ENCODE results near the gene OCRL. TPM values are rescaled to one million over a fixed set of nuclear protein-coding genes. Genes with fewer than 3 reads are reported as not detected.

Gene OCRL
- total RNA-seq, 1 donor from 2014 or later: 41.8 TPM

DNA sequence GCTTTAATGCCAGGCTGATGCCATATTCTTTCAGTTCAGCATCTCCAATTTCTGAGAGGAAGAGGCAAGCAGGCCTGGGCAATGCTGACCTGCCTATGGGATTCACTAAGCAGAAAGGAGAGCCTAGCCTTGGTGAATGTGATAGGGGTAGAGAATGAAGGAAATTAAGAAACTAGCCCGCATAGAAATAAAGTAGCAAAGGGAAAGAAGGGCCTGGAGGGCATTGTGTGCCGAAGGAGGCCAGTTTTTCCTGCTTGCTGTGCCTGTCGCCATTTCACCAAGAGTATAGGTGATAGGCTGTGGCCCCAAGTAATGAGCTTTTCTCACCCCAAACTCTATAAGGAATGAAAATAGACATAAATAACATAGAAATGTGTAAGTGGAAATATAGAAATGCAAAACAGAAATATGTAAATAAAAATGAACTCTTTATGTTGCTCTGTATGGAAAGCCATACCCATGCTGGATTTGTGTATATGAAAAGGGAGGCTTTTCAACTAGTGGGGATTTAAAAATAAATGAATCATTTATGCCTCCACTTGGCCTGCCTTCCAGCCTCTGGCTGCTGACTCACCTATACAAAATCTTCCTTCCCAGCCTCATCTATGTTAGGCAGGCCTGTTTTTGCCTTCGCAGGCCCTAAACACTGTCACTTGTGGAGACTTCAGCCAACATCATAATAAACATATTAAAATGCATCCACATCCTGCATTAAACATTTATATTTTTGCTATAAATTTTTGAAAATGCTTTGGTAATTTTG is 5.1 kb upstream of the OCRL start:
- Mint-ChIP-seq H3K9me3 (no peaks in the 10 kb centered on the region), H3K4me1 (ENCODE audit: unreplicated experiment) (peaks cover 8% of the 10 kb centered on the region), H3K27ac (no peak overlapping the region), H3K27me3 (no peaks in the 10 kb centered on the region), H3K4me3 (no peak overlapping the region), H3K36me3 (no peaks in the 10 kb centered on the region)
- TF ChIP-seq, protein P1, sequence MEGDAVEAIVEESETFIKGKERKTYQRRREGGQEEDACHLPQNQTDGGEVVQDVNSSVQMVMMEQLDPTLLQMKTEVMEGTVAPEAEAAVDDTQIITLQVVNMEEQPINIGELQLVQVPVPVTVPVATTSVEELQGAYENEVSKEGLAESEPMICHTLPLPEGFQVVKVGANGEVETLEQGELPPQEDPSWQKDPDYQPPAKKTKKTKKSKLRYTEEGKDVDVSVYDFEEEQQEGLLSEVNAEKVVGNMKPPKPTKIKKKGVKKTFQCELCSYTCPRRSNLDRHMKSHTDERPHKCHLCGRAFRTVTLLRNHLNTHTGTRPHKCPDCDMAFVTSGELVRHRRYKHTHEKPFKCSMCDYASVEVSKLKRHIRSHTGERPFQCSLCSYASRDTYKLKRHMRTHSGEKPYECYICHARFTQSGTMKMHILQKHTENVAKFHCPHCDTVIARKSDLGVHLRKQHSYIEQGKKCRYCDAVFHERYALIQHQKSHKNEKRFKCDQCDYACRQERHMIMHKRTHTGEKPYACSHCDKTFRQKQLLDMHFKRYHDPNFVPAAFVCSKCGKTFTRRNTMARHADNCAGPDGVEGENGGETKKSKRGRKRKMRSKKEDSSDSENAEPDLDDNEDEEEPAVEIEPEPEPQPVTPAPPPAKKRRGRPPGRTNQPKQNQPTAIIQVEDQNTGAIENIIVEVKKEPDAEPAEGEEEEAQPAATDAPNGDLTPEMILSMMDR (conservative IDR thresholded peaks at IDR 0.05): no peak
- DNase-seq (ENCODE audit: extremely low spot score, unreplicated experiment): no peak

DNA sequence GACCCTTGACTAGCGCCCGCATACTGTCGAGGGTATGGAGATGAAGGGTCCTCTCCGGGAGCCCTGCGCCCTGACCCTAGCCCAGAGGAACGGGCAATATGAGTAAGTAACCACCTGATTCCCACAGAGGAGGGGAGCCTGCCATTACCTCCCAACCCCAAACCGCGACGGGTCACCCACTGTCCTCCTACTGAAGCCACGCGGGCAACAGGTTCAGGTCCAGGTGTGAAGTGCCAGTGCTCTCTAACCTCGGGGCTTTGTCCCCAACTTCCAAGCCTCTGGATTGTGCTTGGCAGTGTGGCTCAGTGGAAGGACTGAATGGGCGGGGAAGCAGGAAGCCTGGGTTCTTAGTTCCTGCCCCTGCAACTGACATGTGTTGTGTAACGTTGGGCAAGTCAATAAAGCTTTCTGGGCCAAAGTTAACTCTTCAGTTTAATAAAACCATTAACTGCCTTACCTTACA is 694 bp downstream of the OCRL start:
- peaks cover 14% of the 10 kb centered on the region for H3K4me1 Mint-ChIP-seq (ENCODE audit: unreplicated experiment)
- peak overlapping the region; percentile 5 for H3K27ac Mint-ChIP-seq
- no peak for DNase-seq (ENCODE audit: extremely low spot score, unreplicated experiment)

DNA sequence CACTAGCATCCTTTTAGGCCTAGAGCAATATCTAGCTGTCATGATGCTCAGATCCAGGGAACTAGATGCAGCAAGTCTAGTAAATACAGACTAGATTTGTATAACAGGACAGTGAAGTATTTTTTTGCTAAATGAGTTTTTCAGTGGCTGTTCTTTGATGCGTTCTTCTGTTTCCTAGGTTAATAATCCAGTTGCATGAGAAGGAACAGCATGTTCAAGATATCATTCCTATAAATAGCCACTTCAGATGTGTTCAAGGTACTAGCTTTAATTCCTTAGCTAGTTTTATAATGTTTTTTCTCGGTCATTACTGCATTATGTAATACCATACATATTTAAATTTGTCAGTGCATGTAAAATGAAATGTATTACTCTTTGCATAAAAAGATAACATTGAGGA is 4.7 kb downstream of the OCRL start:
- TF ChIP-seq, protein P1 (conservative IDR thresholded peaks at IDR 0.05): no peak
- no peak overlapping the region for H3K27ac Mint-ChIP-seq
- peaks cover 30% of the 10 kb centered on the region for H3K36me3 Mint-ChIP-seq
- H3K4me1 Mint-ChIP-seq (ENCODE audit: unreplicated experiment): peaks cover 8% of the 10 kb centered on the region
- no peaks in the 10 kb centered on the region for H3K27me3 Mint-ChIP-seq
- H3K4me3 Mint-ChIP-seq: no peak overlapping the region
- DNase-seq (ENCODE audit: extremely low spot score, unreplicated experiment): no peak
- H3K9me3 Mint-ChIP-seq: no peaks in the 10 kb centered on the region

More for the DNA sequence above, 694 bp downstream of the OCRL start:
- H3K4me3 Mint-ChIP-seq: peak overlapping the region; percentile 85
- TF ChIP-seq, protein P1 (conservative IDR thresholded peaks at IDR 0.05): no peak
- peaks cover 11% of the 10 kb centered on the region for H3K36me3 Mint-ChIP-seq
- H3K9me3 Mint-ChIP-seq: no peaks in the 10 kb centered on the region
- no peaks in the 10 kb centered on the region for H3K27me3 Mint-ChIP-seq

DNA sequence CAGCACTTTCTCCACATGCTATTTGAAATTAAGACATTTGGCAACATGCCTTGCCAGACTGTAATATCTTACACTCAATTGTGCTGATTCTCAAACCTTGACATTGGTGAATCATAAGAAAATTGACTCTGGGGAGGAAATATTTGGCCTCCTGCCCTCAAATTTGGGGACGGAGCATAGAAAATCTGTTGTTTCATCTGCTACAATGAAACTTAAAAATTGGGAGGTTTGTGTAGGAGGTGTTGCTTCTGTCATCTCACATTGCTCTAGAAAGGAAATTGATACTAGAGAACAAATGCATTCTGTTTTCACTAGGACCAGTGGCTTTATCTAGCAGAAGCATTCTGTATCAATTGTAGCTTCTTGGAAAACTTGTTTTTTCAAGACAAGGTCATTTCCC is 5.3 kb downstream of the OCRL start:
- H3K9me3 Mint-ChIP-seq: no peaks in the 10 kb centered on the region
- H3K27me3 Mint-ChIP-seq: no peaks in the 10 kb centered on the region
- H3K27ac Mint-ChIP-seq: no peak overlapping the region
- H3K4me3 Mint-ChIP-seq: no peak overlapping the region
- H3K4me1 Mint-ChIP-seq (ENCODE audit: unreplicated experiment): peaks cover 5% of the 10 kb centered on the region
- TF ChIP-seq, protein P1 (conservative IDR thresholded peaks at IDR 0.05): no peak
- DNase-seq (ENCODE audit: extremely low spot score, unreplicated experiment): no peak
- H3K36me3 Mint-ChIP-seq: peaks cover 31% of the 10 kb centered on the region

DNA sequence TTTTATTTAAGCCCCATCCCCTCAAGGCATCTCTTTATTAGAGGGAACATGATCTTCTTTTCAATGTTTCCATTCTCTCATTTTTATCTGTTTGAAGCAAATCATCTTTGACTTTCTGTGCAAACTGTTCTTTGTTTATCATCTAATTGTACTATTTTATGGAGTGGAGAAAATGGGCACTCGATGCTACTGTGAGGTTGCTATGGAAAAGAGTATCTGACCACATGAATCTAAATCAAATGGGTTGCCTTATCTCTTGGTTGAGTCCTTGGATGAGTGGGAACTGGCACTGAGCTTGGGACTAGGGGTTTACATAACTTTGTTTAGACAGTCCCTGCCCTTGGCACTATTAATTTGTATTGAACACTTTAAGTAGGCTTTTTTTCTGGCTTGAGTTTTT is 9.1 kb downstream of the OCRL start:
- Mint-ChIP-seq H3K36me3 (peaks cover 33% of the 10 kb centered on the region), H3K4me1 (ENCODE audit: unreplicated experiment) (no peaks in the 10 kb centered on the region), H3K27ac (no peak overlapping the region), H3K9me3 (no peaks in the 10 kb centered on the region), H3K4me3 (no peak overlapping the region), H3K27me3 (no peaks in the 10 kb centered on the region)
- TF ChIP-seq, protein P1 (conservative IDR thresholded peaks at IDR 0.05): no peak
- DNase-seq (ENCODE audit: extremely low spot score, unreplicated experiment): no peak

All from type B pancreatic cell (in vitro differentiated cells).